GM19239 (cell line): ENCODE data around the gene IL7R.

Experiments used
- DNase-seq: peaks from one replicate; pipeline ENCODE4 v3.0.0; 2011; ENCODE audit warnings: low spot score; ENCODE audit not compliant: insufficient read length
- FAIRE-seq: peaks from 2 replicates; lab custom pipeline; 2011; peaks lifted over from hg19 to GRCh38; lab: Jason Lieb, UNC

The IL7R gene

GRCh38 chr5:35899800-35900199 lies 43.1 kb downstream of the IL7R start:
- FAIRE-seq = peak; percentile 56
- peak; percentile 9 for DNase-seq

- DNase-seq (no peak), FAIRE-seq (no peak)
Observed at GRCh38 chr5:35900972-35901695, 44.4 kb downstream of the IL7R start.

GRCh38 chr5:35902046-35902672 lies 45.5 kb downstream of the IL7R start:
- DNase-seq (peak; percentile 20), FAIRE-seq (peak; percentile 83)

GRCh38 chr5:35903631-35904203 lies 47.0 kb downstream of the IL7R start:
- DNase-seq (no peak), FAIRE-seq (no peak)

- FAIRE-seq = peak; percentile 69
Observed at GRCh38 chr5:35904443-35905132, 47.9 kb downstream of the IL7R start.

GRCh38 chr5:35908228-35908627 lies 51.5 kb downstream of the IL7R start:
- DNase-seq (no peak), FAIRE-seq (no peak)

More at GRCh38 chr5:35904443-35905132, 47.9 kb downstream of the IL7R start:
- no peak for DNase-seq

GRCh38 chr5:35908814-35909213 lies 52.1 kb downstream of the IL7R start:
- DNase-seq (no peak), FAIRE-seq (no peak)

- DNase-seq (no peak), FAIRE-seq (no peak)
Observed at GRCh38 chr5:35919191-35919590, 62.5 kb downstream of the IL7R start.

GRCh38 chr5:35920890-35921289 lies 64.2 kb downstream of the IL7R start:
- no peak for FAIRE-seq

GRCh38 chr5:35921930-35922329 lies 65.2 kb downstream of the IL7R start:
- no peak for DNase-seq
- no peak for FAIRE-seq

More at GRCh38 chr5:35920890-35921289, 64.2 kb downstream of the IL7R start:
- no peak for DNase-seq

- no peak for FAIRE-seq
- no peak for DNase-seq
Observed at GRCh38 chr5:35922468-35922867, 65.8 kb downstream of the IL7R start.

GRCh38 chr5:35924122-35924949 lies 67.6 kb downstream of the IL7R start:
- peak; percentile 4 for FAIRE-seq
- no peak for DNase-seq

GRCh38 chr5:35924950-35925722 lies 68.4 kb downstream of the IL7R start:
- peak; percentile 28 for DNase-seq
- FAIRE-seq = peak; percentile 52

- peak; percentile 90 for FAIRE-seq
- DNase-seq = peak; percentile 42
Observed at GRCh38 chr5:35926389-35927051, 69.8 kb downstream of the IL7R start.
